ENCODE results near the gene SMARCA2. TPM values are rescaled to one million over a fixed set of nuclear protein-coding genes. Genes with fewer than 3 reads are reported as not detected.

The SMARCA2 gene
- total RNA-seq, 1 donor from 2014 or later, result 238 TPM

GRCh38 chr9:2027543-2028160, 12.5 kb downstream of the SMARCA2 start:
- Mint-ChIP-seq H3K9me3 (no peaks in the 10 kb centered on the region), H3K36me3 (ENCODE audit: low read depth) (peaks cover 47% of the 10 kb centered on the region), H3K27me3 (no peaks in the 10 kb centered on the region), H3K4me3 (no peak overlapping the region), H3K4me1 (peaks cover 84% of the 10 kb centered on the region), H3K27ac (no peak overlapping the region)
- CTCF ChIA-PET, result no interaction called here
- ATAC-seq (ENCODE audit: low read depth), result no peak
- TF ChIP-seq CTCF (IDR thresholded peaks at IDR 0.05), result no peak
- POLR2A ChIA-PET, result interaction anchor here (1.3 to 2.2 kb wide), 2 partner anchors 10 to 13 kb away, joined by 4 to 10 read pairs; partner anchors contain the start of gene SMARCA2
- no peak for DNase-seq
- intact Hi-C loops (cut with micrococcal nuclease), result loop anchor here (2.0 kb wide), 1 partner anchor 17 kb away; no protein-coding TSS in a partner anchor

- Mint-ChIP-seq H3K27me3 (no peaks in the 10 kb centered on the region), H3K27ac (no peak overlapping the region), H3K4me1 (peaks cover 72% of the 10 kb centered on the region), H3K9me3 (no peaks in the 10 kb centered on the region), H3K36me3 (ENCODE audit: low read depth) (peaks cover 57% of the 10 kb centered on the region), H3K4me3 (no peak overlapping the region)
- POLR2A ChIA-PET, result no interaction called here
- DNase-seq (no peak), ATAC-seq (ENCODE audit: low read depth) (no peak)
- no peak for TF ChIP-seq CTCF (IDR thresholded peaks at IDR 0.05)
- CTCF ChIA-PET, result no interaction called here
- intact Hi-C loops (cut with micrococcal nuclease), result no loop called here
Observed at GRCh38 chr9:2028888-2029287, 13.7 kb downstream of the SMARCA2 start.

GRCh38 chr9:2029666-2030170, 14.6 kb downstream of the SMARCA2 start:
- no peak for TF ChIP-seq CTCF (IDR thresholded peaks at IDR 0.05)
- no peaks in the 10 kb centered on the region for H3K9me3 Mint-ChIP-seq
- intact Hi-C loops (cut with micrococcal nuclease), result loop anchor here (2.0 kb wide), 1 partner anchor 13 kb away; no protein-coding TSS in a partner anchor
- no peaks in the 10 kb centered on the region for H3K27me3 Mint-ChIP-seq
- DNase-seq (no peak), ATAC-seq (ENCODE audit: low read depth) (no peak)
- H3K36me3 Mint-ChIP-seq (ENCODE audit: low read depth), result peaks cover 62% of the 10 kb centered on the region
- no peak overlapping the region for H3K27ac Mint-ChIP-seq
- ChIA-PET POLR2A (interaction anchor here (0.6 kb wide), 1 partner anchor 295 kb away, joined by 3 read pairs; no protein-coding TSS in a partner anchor), CTCF (no interaction called here)
- H3K4me3 Mint-ChIP-seq, result no peak overlapping the region
- peaks cover 64% of the 10 kb centered on the region for H3K4me1 Mint-ChIP-seq

GRCh38 chr9:2032234-2032633, 17.1 kb downstream of the SMARCA2 start:
- no peak for TF ChIP-seq CTCF (IDR thresholded peaks at IDR 0.05)
- ChIA-PET POLR2A (no interaction called here), CTCF (no interaction called here)
- Mint-ChIP-seq H3K4me3 (no peak overlapping the region), H3K9me3 (no peaks in the 10 kb centered on the region), H3K36me3 (ENCODE audit: low read depth) (peaks cover 80% of the 10 kb centered on the region), H3K27me3 (no peaks in the 10 kb centered on the region), H3K27ac (no peak overlapping the region), H3K4me1 (peaks cover 39% of the 10 kb centered on the region)
- no peak for ATAC-seq (ENCODE audit: low read depth)
- intact Hi-C loops (cut with micrococcal nuclease), result no loop called here
- DNase-seq, result no peak

GRCh38 chr9:2036844-2037243, 21.7 kb downstream of the SMARCA2 start:
- Mint-ChIP-seq H3K9me3 (no peaks in the 10 kb centered on the region), H3K27me3 (no peaks in the 10 kb centered on the region), H3K27ac (no peak overlapping the region), H3K36me3 (ENCODE audit: low read depth) (peaks cover 89% of the 10 kb centered on the region), H3K4me1 (peaks cover 21% of the 10 kb centered on the region), H3K4me3 (no peak overlapping the region)
- intact Hi-C loops (cut with micrococcal nuclease), result no loop called here
- ChIA-PET POLR2A (no interaction called here), CTCF (no interaction called here)
- DNase-seq (no peak), ATAC-seq (ENCODE audit: low read depth) (no peak)
- no peak for TF ChIP-seq CTCF (IDR thresholded peaks at IDR 0.05)

All from activated B cell treated with CpG ODN at 0.5 μM for 24 hours (primary cell).